ENCODE measurements around the gene MIPOL1. TPM values are rescaled to one million over a fixed set of nuclear protein-coding genes. Genes with fewer than 3 reads are reported as not detected.
"Not testable (repeated sequence)": the region's sequence is repeated elsewhere in the genome, so short reads cannot be mapped to it uniquely, and the experiment has no call there.

The MIPOL1 gene
- total and polyA plus RNA-seq, 2 donors from 2014 or later: 4.4 to 14.8 TPM

DNA sequence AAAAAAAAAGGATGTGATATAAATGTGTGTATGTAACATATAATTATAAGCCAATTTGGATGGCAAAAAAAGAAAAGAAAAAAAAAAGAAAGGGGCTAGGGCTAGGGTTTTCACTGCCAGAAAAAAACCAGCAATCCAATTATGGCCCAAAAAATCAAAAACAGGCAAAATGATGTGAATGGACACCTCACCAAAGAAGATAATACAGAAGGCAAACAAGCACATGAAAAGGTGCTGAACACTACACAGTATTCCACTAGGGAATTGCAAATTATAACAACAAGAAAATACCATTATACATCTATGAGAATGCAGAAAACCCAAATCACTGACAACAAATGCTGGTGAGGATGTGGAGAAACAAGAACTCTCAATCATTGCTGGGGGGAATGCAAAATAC, 12.1 kb upstream of the MIPOL1 start:
- TF ChIP-seq, protein P1, sequence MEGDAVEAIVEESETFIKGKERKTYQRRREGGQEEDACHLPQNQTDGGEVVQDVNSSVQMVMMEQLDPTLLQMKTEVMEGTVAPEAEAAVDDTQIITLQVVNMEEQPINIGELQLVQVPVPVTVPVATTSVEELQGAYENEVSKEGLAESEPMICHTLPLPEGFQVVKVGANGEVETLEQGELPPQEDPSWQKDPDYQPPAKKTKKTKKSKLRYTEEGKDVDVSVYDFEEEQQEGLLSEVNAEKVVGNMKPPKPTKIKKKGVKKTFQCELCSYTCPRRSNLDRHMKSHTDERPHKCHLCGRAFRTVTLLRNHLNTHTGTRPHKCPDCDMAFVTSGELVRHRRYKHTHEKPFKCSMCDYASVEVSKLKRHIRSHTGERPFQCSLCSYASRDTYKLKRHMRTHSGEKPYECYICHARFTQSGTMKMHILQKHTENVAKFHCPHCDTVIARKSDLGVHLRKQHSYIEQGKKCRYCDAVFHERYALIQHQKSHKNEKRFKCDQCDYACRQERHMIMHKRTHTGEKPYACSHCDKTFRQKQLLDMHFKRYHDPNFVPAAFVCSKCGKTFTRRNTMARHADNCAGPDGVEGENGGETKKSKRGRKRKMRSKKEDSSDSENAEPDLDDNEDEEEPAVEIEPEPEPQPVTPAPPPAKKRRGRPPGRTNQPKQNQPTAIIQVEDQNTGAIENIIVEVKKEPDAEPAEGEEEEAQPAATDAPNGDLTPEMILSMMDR (IDR thresholded peaks at IDR 0.05; ENCODE audit: borderline replicate concordance, extremely low read depth, insufficient read depth): no peak
- no peak overlapping the region for H3K4me3 ChIP-seq (ENCODE audit: low read length in 3 of 3)
- no peak overlapping the region for H3K27ac ChIP-seq (ENCODE audit: low read depth in 2 of 2, low read length in 2 of 2)
- no peaks in the 10 kb centered on the region for H3K4me1 ChIP-seq (ENCODE audit: control insufficient read depth in 2 of 3, insufficient read depth in 2 of 3, low read depth in 1 of 3, low read length in 3 of 3)
- no peaks in the 10 kb centered on the region for H3K36me3 ChIP-seq (ENCODE audit: control insufficient read depth in 2 of 3, insufficient read depth in 3 of 3, low read length in 3 of 3)
- H3K27me3 ChIP-seq (ENCODE audit: control insufficient read depth, insufficient read depth, low read length): no peaks in the 10 kb centered on the region
- H3K9me3 ChIP-seq (ENCODE audit: control insufficient read depth in 2 of 3, insufficient read depth in 1 of 3, low read length in 3 of 3): no peaks in the 10 kb centered on the region
- FAIRE-seq (no peak), DNase-seq (no peak)
- H3K9ac ChIP-seq (ENCODE audit: low read length in 3 of 3): no peak overlapping the region
- intact Hi-C loops (cut with DNase I): no loop called here

GRCh38 chr14:37186865-37187264, 10.9 kb upstream of the MIPOL1 start:
- TF ChIP-seq, protein P1 (IDR thresholded peaks at IDR 0.05; ENCODE audit: borderline replicate concordance, extremely low read depth, insufficient read depth): no peak
- H3K27me3 ChIP-seq (ENCODE audit: control insufficient read depth, insufficient read depth, low read length): no peaks in the 10 kb centered on the region
- DNase-seq (no peak), FAIRE-seq (no peak)
- intact Hi-C loops (cut with DNase I): no loop called here
- no peak overlapping the region for H3K4me3 ChIP-seq (ENCODE audit: low read length in 3 of 3)
- no peak overlapping the region for H3K9ac ChIP-seq (ENCODE audit: low read length in 3 of 3)
- no peaks in the 10 kb centered on the region for H3K4me1 ChIP-seq (ENCODE audit: control insufficient read depth in 2 of 3, insufficient read depth in 2 of 3, low read depth in 1 of 3, low read length in 3 of 3)
- H3K36me3 ChIP-seq (ENCODE audit: control insufficient read depth in 2 of 3, insufficient read depth in 3 of 3, low read length in 3 of 3): no peaks in the 10 kb centered on the region
- H3K9me3 ChIP-seq (ENCODE audit: control insufficient read depth in 2 of 3, insufficient read depth in 1 of 3, low read length in 3 of 3): no peaks in the 10 kb centered on the region
- no peak overlapping the region for H3K27ac ChIP-seq (ENCODE audit: low read depth in 2 of 2, low read length in 2 of 2)

DNA sequence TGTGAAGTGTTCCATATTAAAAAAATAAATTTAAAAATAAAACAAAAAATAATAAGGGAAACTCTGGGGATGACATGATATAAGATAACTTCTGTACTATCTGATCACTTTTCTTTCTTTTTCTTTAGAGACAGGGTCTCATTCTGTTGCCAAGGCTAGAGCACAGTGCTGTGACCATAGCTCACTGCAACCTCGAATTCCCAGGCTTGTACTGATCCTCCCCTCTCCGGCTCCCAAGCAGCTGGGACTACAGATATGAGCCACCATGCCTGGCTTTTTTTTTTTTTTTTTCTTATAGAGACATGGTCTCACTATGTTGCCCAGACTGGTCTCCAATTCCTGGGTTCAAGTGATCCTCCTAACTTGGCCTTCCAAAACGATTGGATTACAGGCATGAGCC, 10.4 kb upstream of the MIPOL1 start:
- FAIRE-seq: no peak
- Histone ChIP-seq H3K27ac (ENCODE audit: low read depth in 2 of 2, low read length in 2 of 2) (no peak overlapping the region), H3K36me3 (ENCODE audit: control insufficient read depth in 2 of 3, insufficient read depth in 3 of 3, low read length in 3 of 3) (no peaks in the 10 kb centered on the region), H3K4me1 (ENCODE audit: control insufficient read depth in 2 of 3, insufficient read depth in 2 of 3, low read depth in 1 of 3, low read length in 3 of 3) (no peaks in the 10 kb centered on the region), H3K9ac (ENCODE audit: low read length in 3 of 3) (no peak overlapping the region), H3K27me3 (ENCODE audit: control insufficient read depth, insufficient read depth, low read length) (no peaks in the 10 kb centered on the region), H3K9me3 (ENCODE audit: control insufficient read depth in 2 of 3, insufficient read depth in 1 of 3, low read length in 3 of 3) (no peaks in the 10 kb centered on the region), H3K4me3 (ENCODE audit: low read length in 3 of 3) (no peak overlapping the region)
- intact Hi-C loops (cut with DNase I): no loop called here
- TF ChIP-seq, protein P1 (IDR thresholded peaks at IDR 0.05; ENCODE audit: borderline replicate concordance, extremely low read depth, insufficient read depth): no peak
- DNase-seq: no peak

GRCh38 chr14:37187840-37188577, 9.7 kb upstream of the MIPOL1 start:
- H3K27me3 ChIP-seq (ENCODE audit: control insufficient read depth, insufficient read depth, low read length); H3K36me3 ChIP-seq (ENCODE audit: control insufficient read depth in 2 of 3, insufficient read depth in 3 of 3, low read length in 3 of 3); H3K4me3 ChIP-seq (ENCODE audit: low read length in 3 of 3); intact Hi-C loops (cut with DNase I); H3K9ac ChIP-seq (ENCODE audit: low read length in 3 of 3); DNase-seq; H3K9me3 ChIP-seq (ENCODE audit: control insufficient read depth in 2 of 3, insufficient read depth in 1 of 3, low read length in 3 of 3); FAIRE-seq; H3K27ac ChIP-seq (ENCODE audit: low read depth in 2 of 2, low read length in 2 of 2); H3K4me1 ChIP-seq (ENCODE audit: control insufficient read depth in 2 of 3, insufficient read depth in 2 of 3, low read depth in 1 of 3, low read length in 3 of 3): not testable (repeated sequence)

DNA sequence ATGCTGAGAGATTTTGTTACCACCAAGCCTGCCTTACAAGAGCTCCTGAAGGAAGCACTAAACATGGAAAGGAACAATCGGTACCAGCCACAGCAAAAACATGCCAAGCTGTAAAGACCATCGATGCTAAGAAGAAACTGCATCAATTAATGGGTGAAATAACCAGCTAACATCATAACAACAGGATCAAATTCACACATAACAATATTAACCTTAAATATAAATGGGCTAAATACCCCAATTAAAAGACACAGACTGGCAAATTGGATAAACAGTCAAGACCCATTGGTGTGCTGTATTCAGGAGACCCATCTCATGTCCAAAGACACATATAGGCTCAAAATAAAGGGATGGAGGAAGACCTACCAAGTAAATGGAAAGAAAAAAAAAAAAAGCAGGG, 8.0 kb upstream of the MIPOL1 start:
- H3K4me3 ChIP-seq (ENCODE audit: low read length in 3 of 3); H3K27ac ChIP-seq (ENCODE audit: low read depth in 2 of 2, low read length in 2 of 2); FAIRE-seq; DNase-seq; H3K4me1 ChIP-seq (ENCODE audit: control insufficient read depth in 2 of 3, insufficient read depth in 2 of 3, low read depth in 1 of 3, low read length in 3 of 3); intact Hi-C loops (cut with DNase I); H3K27me3 ChIP-seq (ENCODE audit: control insufficient read depth, insufficient read depth, low read length); H3K9ac ChIP-seq (ENCODE audit: low read length in 3 of 3); H3K9me3 ChIP-seq (ENCODE audit: control insufficient read depth in 2 of 3, insufficient read depth in 1 of 3, low read length in 3 of 3); H3K36me3 ChIP-seq (ENCODE audit: control insufficient read depth in 2 of 3, insufficient read depth in 3 of 3, low read length in 3 of 3): not testable (repeated sequence)
